HepG2 (cell line): Measurements from ENCODE around the gene GPS1. TPM values are rescaled to one million over a fixed set of nuclear protein-coding genes. Genes with fewer than 3 reads are reported as not detected.

ENCODE experiments used
- AHDC1 ChIP-seq: sonication (generic); formaldehyde crosslinking; IDR thresholded peaks from 2 replicates; pipeline ENCODE4 v1.5.1; 2020; ENCODE audit warnings: mild to moderate bottlenecking, missing genetic modification reagents, borderline replicate concordance
- DNMT1 ChIP-seq: sonication (generic); formaldehyde crosslinking; IDR thresholded peaks from 2 replicates; pipeline ENCODE4 v1.5.1; 2020; ENCODE audit warnings: mild to moderate bottlenecking, missing genetic modification reagents
- FOXC1 ChIP-seq: sonication (generic); formaldehyde crosslinking; IDR thresholded peaks from 2 replicates; pipeline ENCODE4 v1.8.0; 2022; ENCODE audit warnings: mild to moderate bottlenecking, missing genetic modification reagents, borderline replicate concordance
- GMEB2 ChIP-seq: IDR thresholded peaks from 2 replicates; pipeline ENCODE4 v1.6.1; 2016; ENCODE audit warnings: missing biosample characterization, missing genetic modification reagents, low read depth
- KDM4B ChIP-seq: sonication (generic); formaldehyde crosslinking; IDR thresholded peaks from 2 replicates; pipeline ENCODE4 v1.4.0; 2020; ENCODE audit warnings: missing genetic modification reagents
- LBX2 ChIP-seq: sonication (generic); formaldehyde crosslinking; IDR thresholded peaks from 2 replicates; pipeline ENCODE4 v1.5.0; 2020; ENCODE audit warnings: missing genetic modification reagents, mild to moderate bottlenecking, borderline replicate concordance
- LCORL ChIP-seq, 2 experiments: fragments of 450-650 bp in 1 of 2; sonication (generic) in 1 of 2; formaldehyde crosslinking in 1 of 2; IDR thresholded peaks; 2 replicates each; pipeline versions ENCODE4 v1.5.0 to v1.6.1; 2017 to 2020; ENCODE audit warnings: antibody characterized with exemption in 1 of 2, missing genetic modification reagents in 1 of 2
- MTA3 ChIP-seq: sonication (generic); formaldehyde crosslinking; IDR thresholded peaks from 2 replicates; pipeline ENCODE4 v1.4.0; 2020; ENCODE audit warnings: missing genetic modification reagents
- MXD4 ChIP-seq: IDR thresholded peaks from 2 replicates; pipeline ENCODE4 v1.6.1; 2016; ENCODE audit warnings: mild to moderate bottlenecking, missing biosample characterization, missing genetic modification reagents
- ONECUT2 ChIP-seq: sonication (generic); formaldehyde crosslinking; IDR thresholded peaks from 2 replicates; pipeline ENCODE4 v1.4.0; 2020; ENCODE audit warnings: missing genetic modification reagents
- RAD51 ChIP-seq: fragments of 450-650 bp; IDR thresholded peaks from 2 replicates; pipeline ENCODE4 v1.6.1; 2016; ENCODE audit warnings: borderline replicate concordance
- SOX6 ChIP-seq, 2 experiments: fragments of 450-650 bp in 1 of 2; sonication (generic) in 1 of 2; formaldehyde crosslinking in 1 of 2; IDR thresholded peaks; 2 replicates each; pipeline versions ENCODE4 v1.4.0 to v1.6.1; 2017 to 2020; ENCODE audit warnings: antibody characterized with exemption in 1 of 2, mild to moderate bottlenecking in 1 of 2, missing genetic modification reagents in 1 of 2
- SSRP1 ChIP-seq: IDR thresholded peaks from 2 replicates; pipeline ENCODE4 v1.6.1; 2016; ENCODE audit warnings: control low read depth
- STAT5B ChIP-seq: sonication (generic); formaldehyde crosslinking; IDR thresholded peaks from 2 replicates; pipeline ENCODE4 v1.4.0; 2020; ENCODE audit warnings: missing genetic modification reagents
- TCF7L2 ChIP-seq: IDR thresholded peaks from 2 replicates; pipeline ENCODE4 v1.6.1; 2011; ENCODE audit warnings: mild to moderate bottlenecking, low read depth, low read length, moderate library complexity
- ZNF124 ChIP-seq: sonication (generic); formaldehyde crosslinking; IDR thresholded peaks from 2 replicates; pipeline ENCODE4 v1.4.0; 2020; ENCODE audit warnings: missing genetic modification reagents
- ZNF230 ChIP-seq: sonication (generic); formaldehyde crosslinking; IDR thresholded peaks from 2 replicates; pipeline ENCODE4 v1.4.0; 2020; ENCODE audit warnings: mild to moderate bottlenecking, missing genetic modification reagents
- ZNF33B ChIP-seq: sonication (generic); formaldehyde crosslinking; IDR thresholded peaks from 2 replicates; pipeline ENCODE4 v1.5.1; 2020; ENCODE audit warnings: mild to moderate bottlenecking, missing genetic modification reagents
- ZNF616 ChIP-seq: sonication (generic); formaldehyde crosslinking; IDR thresholded peaks from 2 replicates; pipeline ENCODE4 v1.5.0; 2020; ENCODE audit warnings: low read depth, mild to moderate bottlenecking, missing genetic modification reagents
- ZNF629 ChIP-seq: sonication (generic); formaldehyde crosslinking; conservative IDR thresholded peaks from 2 replicates; pipeline ENCODE4 v1.5.0; 2020; ENCODE audit warnings: missing genetic modification reagents
- ZSCAN20 ChIP-seq: sonication (generic); formaldehyde crosslinking; IDR thresholded peaks from 2 replicates; pipeline ENCODE4 v1.4.0; 2020; ENCODE audit warnings: missing genetic modification reagents, mild to moderate bottlenecking, borderline replicate concordance
- ZSCAN29 ChIP-seq: sonication (generic); formaldehyde crosslinking; conservative IDR thresholded peaks from 2 replicates; pipeline ENCODE4 v1.4.0; 2020; ENCODE audit warnings: mild to moderate bottlenecking, missing genetic modification reagents
- polyA plus RNA-seq, 8 experiments: library from polyadenylated mRNA; depleted of rRNA in 3 of 8; stranded (reverse) in 7 of 8; unstranded in 1 of 8; fragments of >200 nt; fragmentation: Illumina TruSeq in 4 of 8; extraction: Trizol in 4 of 8; gene quantifications; 2 replicates each; pipeline versions ENCODE4 v1.2.1 to v1.2.3, GENCODE V29; 2011 to 2016; ENCODE audit warnings: low read depth in 4 of 8, missing spikeins in 1 of 8, mixed read lengths in 1 of 8; ENCODE audit not compliant: insufficient read depth in 1 of 8
- total RNA-seq, 5 experiments: library from RNA; depleted of rRNA; stranded (reverse); fragments of >200 nt; fragmentation: Illumina TruSeq; extraction: Trizol; gene quantifications; 2 replicates each; pipeline ENCODE4 v1.2.3, GENCODE V29; 2016; ENCODE audit warnings: low read depth in 1 of 5

GPS1 gene
- total and polyA plus RNA-seq, 2 of the 13 experiments (the other 11 are each of a cell fraction or from before 2014, with no cell fraction given): 124 to 128 TPM

GRCh38 chr17:82097184-82097918 lies 45.7 kb downstream of the GPS1 start (continued):
- TF ChIP-seq ZNF629 (CRISPR knock-in tag) (no peak), STAT5B (CRISPR knock-in tag) (no peak), ZNF33B (CRISPR knock-in tag) (no peak), KDM4B (no peak), SSRP1 (CRISPR knock-in tag) (peak; percentile 35; the same call in 1 of the 2 replicates), FOXC1 (CRISPR knock-in tag) (no peak; the same call in 1 of the 2 replicates), LBX2 (CRISPR knock-in tag) (0 out of 2 replicates have a peak, but pooled peaks have one; percentile 43), ZNF124 (no peak), ONECUT2 (CRISPR knock-in tag) (no peak), RAD51 (no peak), SOX6 (IDR thresholded peaks at IDR 0.05) (no peak), SOX6 (CRISPR knock-in tag; IDR thresholded peaks at IDR 0.05) (no peak), ZSCAN20 (CRISPR knock-in tag) (no peak), MXD4 (CRISPR knock-in tag) (0 out of 2 replicates have a peak, but pooled peaks have one; percentile 40), TCF7L2 (no peak), AHDC1 (no peak), ZNF616 (CRISPR knock-in tag) (no peak), DNMT1 (no peak), ZSCAN29 (CRISPR knock-in tag) (no peak), LCORL (IDR thresholded peaks at IDR 0.05) (no peak), LCORL (CRISPR knock-in tag; IDR thresholded peaks at IDR 0.05) (0 out of 2 replicates have a peak, but pooled peaks have one; percentile 28), MTA3 (CRISPR knock-in tag) (no peak), ZNF230 (CRISPR knock-in tag) (no peak), GMEB2 (no peak)
